AG10803 (cell line): Measurements from ENCODE around the gene POFUT1.
A peak's percentile ranks its signal among the peaks of the same experiment; 100 is the strongest.

Experiments used
- DNase-seq: peaks from one replicate; pipeline ENCODE4 v3.0.0; 2010; ENCODE audit warnings: low read depth
- H3K4me3 ChIP-seq: 2 replicates; pipeline ENCODE4 v1.5.1; 2011; ENCODE audit warnings: mild to moderate bottlenecking, low read length, control low read depth
- TF ChIP-seq, protein P1 (sequence below): conservative IDR thresholded peaks from 2 replicates; pipeline ENCODE4 v1.5.1; 2011; ENCODE audit warnings: mild to moderate bottlenecking, low read length, control low read depth, inconsistent platforms

Gene POFUT1

DNA sequence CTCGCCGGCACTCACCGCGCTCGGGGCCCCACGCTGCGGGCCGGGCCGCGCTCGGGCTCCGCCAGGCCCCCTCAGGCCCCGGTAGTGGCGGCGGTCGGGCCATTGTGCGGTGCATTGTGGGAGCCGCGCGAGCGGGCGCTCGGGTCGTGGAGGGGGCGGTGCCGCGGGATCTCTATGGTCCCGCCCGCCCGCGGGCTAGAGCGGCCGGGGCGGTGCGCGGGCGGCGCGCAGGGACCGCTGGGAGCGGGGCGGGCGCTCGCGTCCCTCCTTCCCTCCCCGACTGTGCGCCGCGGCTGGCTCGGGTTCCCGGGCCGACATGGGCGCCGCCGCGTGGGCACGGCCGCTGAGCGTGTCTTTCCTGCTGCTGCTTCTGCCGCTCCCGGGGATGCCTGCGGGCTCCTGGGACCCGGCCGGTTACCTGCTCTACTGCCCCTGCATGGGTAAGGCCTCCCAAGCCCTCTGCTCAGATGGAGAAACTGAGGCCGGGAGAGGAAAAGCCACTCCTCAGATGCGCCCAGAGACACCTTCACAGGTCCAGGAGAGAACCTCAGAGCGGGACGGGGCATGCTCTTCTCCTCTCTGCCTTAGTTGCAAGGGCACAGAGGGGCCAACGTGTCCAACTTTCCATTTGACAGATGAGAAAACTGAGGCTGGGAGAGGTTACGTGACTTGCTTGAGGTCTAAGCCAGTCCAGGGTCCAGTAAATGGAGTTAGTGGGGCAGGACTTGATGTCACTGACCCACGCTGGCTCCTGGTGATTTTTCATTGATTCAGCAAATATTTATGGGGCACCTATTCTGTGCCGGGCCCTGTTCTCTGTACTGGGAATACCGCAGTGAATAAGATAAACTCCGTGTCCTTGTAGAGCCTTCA is at the start of gene POFUT1, which contains the start of gene PLAGL2:
Gene POFUT1 (plus strand): TSS at position 255 of the 873 bp plus-strand sequence. CDS start 62 bp downstream, at position 317.
Gene PLAGL2 (minus strand): TSS at position 118 of the 873 bp plus-strand sequence. CDS start 5,565 bp downstream, outside the sequence.
- H3K4me3 ChIP-seq: peak within 1 kb of the TSS; percentile 100
- TF ChIP-seq, protein P1, sequence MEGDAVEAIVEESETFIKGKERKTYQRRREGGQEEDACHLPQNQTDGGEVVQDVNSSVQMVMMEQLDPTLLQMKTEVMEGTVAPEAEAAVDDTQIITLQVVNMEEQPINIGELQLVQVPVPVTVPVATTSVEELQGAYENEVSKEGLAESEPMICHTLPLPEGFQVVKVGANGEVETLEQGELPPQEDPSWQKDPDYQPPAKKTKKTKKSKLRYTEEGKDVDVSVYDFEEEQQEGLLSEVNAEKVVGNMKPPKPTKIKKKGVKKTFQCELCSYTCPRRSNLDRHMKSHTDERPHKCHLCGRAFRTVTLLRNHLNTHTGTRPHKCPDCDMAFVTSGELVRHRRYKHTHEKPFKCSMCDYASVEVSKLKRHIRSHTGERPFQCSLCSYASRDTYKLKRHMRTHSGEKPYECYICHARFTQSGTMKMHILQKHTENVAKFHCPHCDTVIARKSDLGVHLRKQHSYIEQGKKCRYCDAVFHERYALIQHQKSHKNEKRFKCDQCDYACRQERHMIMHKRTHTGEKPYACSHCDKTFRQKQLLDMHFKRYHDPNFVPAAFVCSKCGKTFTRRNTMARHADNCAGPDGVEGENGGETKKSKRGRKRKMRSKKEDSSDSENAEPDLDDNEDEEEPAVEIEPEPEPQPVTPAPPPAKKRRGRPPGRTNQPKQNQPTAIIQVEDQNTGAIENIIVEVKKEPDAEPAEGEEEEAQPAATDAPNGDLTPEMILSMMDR: peak; percentile 8
- peak; percentile 86 for DNase-seq

DNA sequence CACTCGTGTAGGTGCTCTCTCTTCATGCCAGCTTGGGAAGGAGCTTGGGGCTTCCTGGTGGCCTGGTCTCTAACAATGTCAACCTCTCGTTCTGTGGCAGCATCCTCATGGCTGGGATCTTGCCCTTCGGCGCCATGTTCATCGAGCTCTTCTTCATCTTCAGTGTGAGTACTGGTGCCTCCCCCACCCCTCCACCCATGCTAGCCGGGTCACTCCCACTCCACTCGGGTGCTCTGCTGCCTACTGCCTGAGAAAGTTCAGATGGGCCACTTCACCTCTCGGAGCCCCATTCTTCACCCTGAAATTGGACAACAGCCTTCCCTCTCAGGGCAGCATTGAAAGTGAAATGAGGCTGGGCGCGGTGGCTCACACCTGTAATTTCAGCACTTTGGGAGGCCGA is 49.3 kb upstream of the POFUT1 start:
- TF ChIP-seq, protein P1: no peak
- H3K4me3 ChIP-seq: no peak overlapping the region
- DNase-seq: no peak

DNA sequence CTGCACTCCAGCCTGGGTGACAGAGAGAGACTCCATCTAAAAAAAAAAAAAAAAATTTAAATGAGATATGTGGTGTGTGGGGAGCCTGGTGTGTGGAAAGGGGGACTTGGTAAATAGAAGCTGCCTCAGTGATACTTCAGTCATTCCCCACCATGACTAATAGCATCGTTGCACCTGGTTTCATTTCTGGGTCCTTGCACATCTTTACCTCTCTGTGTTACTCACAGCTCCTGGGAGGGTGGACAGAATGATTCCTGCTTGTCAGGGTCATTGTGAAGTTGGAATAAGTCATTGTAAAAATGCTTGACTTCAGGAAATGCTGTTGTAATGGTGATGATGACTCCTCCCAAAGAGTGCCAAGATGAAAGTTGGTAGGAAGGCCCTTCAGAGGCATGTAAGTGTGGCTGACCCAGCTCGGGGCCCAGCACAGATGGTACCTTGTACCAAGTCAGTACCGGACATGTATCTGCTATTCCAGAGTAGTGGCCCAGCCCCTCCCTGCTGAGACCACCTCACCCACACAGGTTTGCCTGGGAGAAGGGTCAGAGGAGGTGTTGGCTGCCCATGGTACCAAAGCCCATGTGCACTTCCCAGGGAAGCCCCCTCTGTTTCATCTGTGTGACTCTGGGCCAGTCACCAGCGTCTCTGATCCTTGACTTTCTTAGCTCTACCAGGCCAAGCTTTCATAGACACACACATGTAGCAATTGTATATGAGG is 48.6 kb upstream of the POFUT1 start:
- TF ChIP-seq, protein P1: no peak
- no peak for DNase-seq
- H3K4me3 ChIP-seq: no peak overlapping the region

DNA sequence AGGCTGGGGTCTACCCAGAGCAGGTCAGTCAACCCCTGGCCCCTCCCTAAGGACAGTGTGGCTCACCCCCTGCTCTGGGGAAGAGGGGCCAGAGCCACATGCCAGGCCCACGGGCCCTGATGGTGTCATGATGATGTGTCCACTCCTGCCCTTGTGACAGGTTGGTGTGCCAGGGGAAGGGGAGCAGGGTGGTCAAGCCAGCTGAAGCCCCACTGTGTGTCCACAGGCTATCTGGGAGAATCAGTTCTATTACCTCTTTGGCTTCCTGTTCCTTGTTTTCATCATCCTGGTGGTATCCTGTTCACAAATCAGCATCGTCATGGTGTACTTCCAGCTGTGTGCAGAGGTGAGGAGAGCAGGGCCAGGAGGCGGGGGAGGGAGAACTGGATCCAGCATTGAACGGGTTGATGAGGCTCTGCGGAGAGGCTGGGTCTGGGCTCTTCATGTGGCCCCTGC is 47.9 kb upstream of the POFUT1 start:
- TF ChIP-seq, protein P1: no peak
- DNase-seq: no peak
- H3K4me3 ChIP-seq: no peak overlapping the region

DNA sequence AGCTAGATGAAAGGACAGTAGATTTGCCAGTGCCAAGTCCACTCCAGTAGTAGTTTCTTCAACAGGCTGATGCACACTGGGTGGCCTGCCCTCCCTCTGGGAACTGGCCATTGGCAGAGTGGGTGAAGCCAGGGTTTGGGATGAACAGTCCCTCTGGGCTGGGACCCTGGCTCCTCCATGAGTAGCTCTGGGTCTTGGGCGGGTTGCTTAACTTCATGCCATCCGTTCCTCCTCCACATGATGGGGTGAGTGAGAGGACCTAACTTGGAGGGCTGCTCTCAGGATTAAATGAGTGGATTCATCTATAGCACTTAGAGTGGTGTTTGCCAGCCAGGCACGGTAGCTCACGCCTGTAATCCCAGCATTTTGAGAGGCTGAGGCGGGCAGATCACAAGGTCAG is 47.3 kb upstream of the POFUT1 start:
- TF ChIP-seq, protein P1: no peak
- DNase-seq: no peak
- no peak overlapping the region for H3K4me3 ChIP-seq

DNA sequence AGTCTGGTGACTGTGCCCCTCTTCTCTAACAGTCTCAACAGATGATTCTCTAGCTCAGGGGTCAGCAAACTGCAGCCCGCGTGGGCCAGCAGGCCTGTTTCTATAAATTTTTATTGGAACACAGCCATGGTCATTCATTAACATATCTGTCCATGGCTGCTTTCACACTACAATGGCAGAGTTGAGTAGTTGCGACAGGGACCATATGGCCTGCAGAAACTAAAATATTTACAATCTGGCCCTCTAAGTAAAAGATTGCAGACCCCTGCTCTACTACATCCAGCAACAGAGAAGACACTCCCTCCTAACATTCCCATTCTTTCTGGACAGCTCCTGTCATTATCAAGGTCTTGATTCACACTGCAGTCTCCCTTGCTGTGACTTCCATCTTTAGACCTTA is 45.3 kb upstream of the POFUT1 start:
- TF ChIP-seq, protein P1: no peak
- DNase-seq: no peak
- no peak overlapping the region for H3K4me3 ChIP-seq
